BLaER1 treated with 17β-estradiol and CSF1 and Interleukin-3, amounts not matched to agents 10 nM and 100 nM (cell line): ENCODE data around the gene FRMD3.

Experiments used
- H3K27ac ChIP-seq, 11 experiments: shearing (Covaris generic); formaldehyde crosslinking; 2 replicates each; pipeline ENCODE4 v1.8.1; 2022
- H3K27me3 ChIP-seq, 11 experiments: shearing (Covaris generic); formaldehyde crosslinking; 2 replicates each; pipeline ENCODE4 v1.8.1; 2022
- H3K36me3 ChIP-seq, 11 experiments: shearing (Covaris generic); formaldehyde crosslinking; 2 replicates each; pipeline ENCODE4 v1.8.1; 2022
- H3K4me1 ChIP-seq, 10 experiments: shearing (Covaris generic); formaldehyde crosslinking; 2 replicates each; pipeline ENCODE4 v1.8.1; 2022
- H3K4me2 ChIP-seq, 11 experiments: shearing (Covaris generic); formaldehyde crosslinking; 2 replicates each; pipeline ENCODE4 v1.8.1; 2022
- H3K4me3 ChIP-seq, 10 experiments: shearing (Covaris generic); formaldehyde crosslinking; 2 replicates each; pipeline ENCODE4 v1.8.1; 2022
- H3K9ac ChIP-seq, 11 experiments: shearing (Covaris generic); formaldehyde crosslinking; 2 replicates each; pipeline ENCODE4 v1.8.1; 2022
- H3K9me3 ChIP-seq, 11 experiments: shearing (Covaris generic); formaldehyde crosslinking; replicated peaks in 1 of 11; 2 replicates each; pipeline ENCODE4 v1.8.1; 2022
- H4K20me1 ChIP-seq, 11 experiments: shearing (Covaris generic); formaldehyde crosslinking; 2 replicates each; pipeline ENCODE4 v1.8.1; 2022
- Cebpa-rat ChIP-seq, 11 experiments: shearing (Covaris generic); IDR thresholded peaks; 2 replicates each; pipeline ENCODE4 v1.8.1; 2022

The FRMD3 gene

GRCh38 chr9:83405759-83406158 lies 132.4 kb downstream of the FRMD3 start:
- H3K36me3 ChIP-seq, result no peaks in the 10 kb centered on the region
- H4K20me1 ChIP-seq, result no peaks in the 10 kb centered on the region
- H3K27me3 ChIP-seq, result no peaks in the 10 kb centered on the region
- H3K4me1 ChIP-seq, result no peaks in the 10 kb centered on the region
- no peak overlapping the region for H3K9ac ChIP-seq
- TF ChIP-seq Cebpa-rat (IDR thresholded peaks at IDR 0.05), result no peak
- H3K27ac ChIP-seq, result no peak overlapping the region
- no peaks in the 10 kb centered on the region for H3K9me3 ChIP-seq
- no peak overlapping the region for H3K4me2 ChIP-seq
- H3K4me3 ChIP-seq, result no peak overlapping the region

- Histone ChIP-seq H3K27ac (no peak overlapping the region), H3K27me3 (no peaks in the 10 kb centered on the region), H3K4me2 (no peak overlapping the region), H3K36me3 (no peaks in the 10 kb centered on the region), H3K4me1 (no peaks in the 10 kb centered on the region), H3K9ac (no peak overlapping the region), H3K4me3 (no peak overlapping the region), H4K20me1 (no peaks in the 10 kb centered on the region), H3K9me3 (no peaks in the 10 kb centered on the region)
- no peak for TF ChIP-seq Cebpa-rat (IDR thresholded peaks at IDR 0.05)
Observed at GRCh38 chr9:83403527-83404238, 134.5 kb downstream of the FRMD3 start.

GRCh38 chr9:83401328-83401900 lies 136.8 kb downstream of the FRMD3 start:
- Histone ChIP-seq H3K27me3 (no peaks in the 10 kb centered on the region), H3K4me1 (no peaks in the 10 kb centered on the region), H3K9me3 (no peaks in the 10 kb centered on the region), H3K27ac (no peak overlapping the region), H3K36me3 (no peaks in the 10 kb centered on the region), H4K20me1 (no peaks in the 10 kb centered on the region), H3K4me2 (no peak overlapping the region), H3K9ac (no peak overlapping the region), H3K4me3 (no peak overlapping the region)
- TF ChIP-seq Cebpa-rat (IDR thresholded peaks at IDR 0.05), result no peak

GRCh38 chr9:83396813-83397212 lies 141.4 kb downstream of the FRMD3 start:
- Histone ChIP-seq H3K9me3 (no peaks in the 10 kb centered on the region), H3K4me3 (no peak overlapping the region), H3K9ac (no peak overlapping the region), H4K20me1 (no peaks in the 10 kb centered on the region), H3K27me3 (no peaks in the 10 kb centered on the region), H3K4me2 (no peak overlapping the region), H3K36me3 (no peaks in the 10 kb centered on the region), H3K4me1 (no peaks in the 10 kb centered on the region), H3K27ac (no peak overlapping the region)
- no peak for TF ChIP-seq Cebpa-rat (IDR thresholded peaks at IDR 0.05)

- Histone ChIP-seq H3K4me3 (no peak overlapping the region), H3K36me3 (no peaks in the 10 kb centered on the region), H3K9me3 (no peaks in the 10 kb centered on the region), H3K27ac (no peak overlapping the region), H3K4me1 (no peaks in the 10 kb centered on the region), H3K9ac (no peak overlapping the region), H3K4me2 (no peak overlapping the region), H3K27me3 (no peaks in the 10 kb centered on the region), H4K20me1 (no peaks in the 10 kb centered on the region)
- TF ChIP-seq Cebpa-rat (IDR thresholded peaks at IDR 0.05), result no peak
Observed at GRCh38 chr9:83396342-83396741, 141.9 kb downstream of the FRMD3 start.

GRCh38 chr9:83392228-83392627 lies 146.0 kb downstream of the FRMD3 start:
- H3K9me3 ChIP-seq, result no peaks in the 10 kb centered on the region
- no peak overlapping the region for H3K27ac ChIP-seq
- no peaks in the 10 kb centered on the region for H4K20me1 ChIP-seq
- TF ChIP-seq Cebpa-rat (IDR thresholded peaks at IDR 0.05), result no peak
- no peak overlapping the region for H3K4me3 ChIP-seq
- no peaks in the 10 kb centered on the region for H3K36me3 ChIP-seq
- H3K4me1 ChIP-seq, result no peaks in the 10 kb centered on the region
- no peak overlapping the region for H3K9ac ChIP-seq
- no peak overlapping the region for H3K4me2 ChIP-seq
- H3K27me3 ChIP-seq, result no peaks in the 10 kb centered on the region

- Histone ChIP-seq H3K4me2 (no peak overlapping the region), H3K36me3 (no peaks in the 10 kb centered on the region), H3K4me1 (no peaks in the 10 kb centered on the region), H3K27me3 (no peaks in the 10 kb centered on the region), H3K4me3 (no peak overlapping the region), H4K20me1 (no peaks in the 10 kb centered on the region), H3K9ac (no peak overlapping the region), H3K27ac (no peak overlapping the region), H3K9me3 (peaks cover 0 to 6% (median 0%) of the 10 kb centered on the region in 11 experiments; a peak in 2 of 22 replicates)
- no peak for TF ChIP-seq Cebpa-rat (IDR thresholded peaks at IDR 0.05)
Observed at GRCh38 chr9:83388346-83388745, 149.9 kb downstream of the FRMD3 start.

GRCh38 chr9:83387401-83388185 lies 150.6 kb downstream of the FRMD3 start:
- no peaks in the 10 kb centered on the region for H3K36me3 ChIP-seq
- no peaks in the 10 kb centered on the region for H3K27me3 ChIP-seq
- no peak overlapping the region for H3K4me3 ChIP-seq
- no peaks in the 10 kb centered on the region for H4K20me1 ChIP-seq
- H3K27ac ChIP-seq, result no peak overlapping the region
- H3K4me2 ChIP-seq, result no peak overlapping the region
- H3K4me1 ChIP-seq, result no peaks in the 10 kb centered on the region
- H3K9me3 ChIP-seq, result peaks cover 0 to 13% (median 0%) of the 10 kb centered on the region in 11 experiments; a peak in 4 of 22 replicates
- no peak overlapping the region for H3K9ac ChIP-seq
- TF ChIP-seq Cebpa-rat (IDR thresholded peaks at IDR 0.05), result no peak

- no peak overlapping the region for H3K9ac ChIP-seq
- no peak overlapping the region for H3K4me3 ChIP-seq
- H3K4me1 ChIP-seq, result no peaks in the 10 kb centered on the region
- H3K27me3 ChIP-seq, result no peaks in the 10 kb centered on the region
- H3K4me2 ChIP-seq, result no peak overlapping the region
- no peaks in the 10 kb centered on the region for H3K36me3 ChIP-seq
- H3K9me3 ChIP-seq, result peaks cover 0 to 13% (median 0%) of the 10 kb centered on the region in 11 experiments; a peak in 4 of 22 replicates
- H4K20me1 ChIP-seq, result no peaks in the 10 kb centered on the region
- H3K27ac ChIP-seq, result no peak overlapping the region
- TF ChIP-seq Cebpa-rat (IDR thresholded peaks at IDR 0.05), result no peak
Observed at GRCh38 chr9:83385317-83385716, 152.9 kb downstream of the FRMD3 start.
